GM12878 (cell line): ENCODE data around the gene SAPCD2. TPM values are rescaled to one million over a fixed set of nuclear protein-coding genes. Genes with fewer than 3 reads are reported as not detected.
A peak's percentile ranks its signal among the peaks of the same experiment; 100 is the strongest.

Experiments used
- BACH1 ChIP-seq: fragments of 450-650 bp; IDR thresholded peaks from 2 replicates; pipeline ENCODE4 v1.6.1; 2017; ENCODE audit warnings: mild to moderate bottlenecking, borderline replicate concordance
- BCLAF1 ChIP-seq: fragments of 450-650 bp; IDR thresholded peaks from 2 replicates; pipeline ENCODE4 v1.6.1; 2017; ENCODE audit warnings: antibody characterized with exemption, mild to moderate bottlenecking, moderate library complexity
- CBX3 ChIP-seq: fragments of 200-600 bp; sonication (generic); IDR thresholded peaks from 2 replicates; pipeline ENCODE4 v1.6.1; 2016; ENCODE audit warnings: low read depth, borderline replicate concordance
- CTCF ChIP-seq, 3 experiments: IDR thresholded peaks in 2 of 3; conservative IDR thresholded peaks in 1 of 3; 2 replicates each; pipeline ENCODE4 v1.5.1; 2011; ENCODE audit warnings: low read depth in 3 of 3, low read length in 3 of 3, mild to moderate bottlenecking in 3 of 3, control low read depth in 2 of 3, moderate library complexity in 2 of 3, inconsistent platforms in 1 of 3, mixed read lengths in 1 of 3; ENCODE audit not compliant: control insufficient read depth in 2 of 3, insufficient read depth in 1 of 3; ENCODE audit errors: extremely low read depth in 1 of 3
- E4F1 ChIP-seq: fragments of 450-650 bp; IDR thresholded peaks from 2 replicates; pipeline ENCODE4 v1.6.1; 2018; ENCODE audit warnings: borderline replicate concordance, mild to moderate bottlenecking; ENCODE audit not compliant: partially characterized antibody
- EED ChIP-seq: sonication (generic); IDR thresholded peaks from 2 replicates; pipeline ENCODE4 v1.6.1; 2016; ENCODE audit warnings: antibody characterized with exemption, low read depth
- FOS ChIP-seq: IDR thresholded peaks from 3 replicates; pipeline ENCODE4 v1.6.1; 2011; ENCODE audit warnings: borderline replicate concordance; ENCODE audit not compliant: insufficient read length; ENCODE audit errors: extremely low read depth
- GABPA ChIP-seq: IDR thresholded peaks from 2 replicates; pipeline ENCODE4 v1.6.1; 2014; ENCODE audit warnings: antibody characterized with exemption, low read depth, mild to moderate bottlenecking, inconsistent platforms
- HDAC6 ChIP-seq: fragments of 200-600 bp; sonication (generic); IDR thresholded peaks from one replicate; pipeline ENCODE4 v1.8.0; 2017; ENCODE audit warnings: antibody characterized with exemption; ENCODE audit not compliant: unreplicated experiment
- HDGF ChIP-seq: fragments of 450-650 bp; IDR thresholded peaks from 2 replicates; pipeline ENCODE4 v1.6.1; 2016; ENCODE audit warnings: antibody characterized with exemption
- MYB ChIP-seq: fragments of 150-350 bp; IDR thresholded peaks from 2 replicates; pipeline ENCODE4 v1.6.1; 2014; ENCODE audit warnings: mild to moderate bottlenecking, low read depth, low read length, borderline replicate concordance
- NR2C2 ChIP-seq: IDR thresholded peaks from 2 replicates; pipeline ENCODE4 v1.6.1; 2011; ENCODE audit warnings: borderline replicate concordance, low read depth; ENCODE audit not compliant: control insufficient read depth, insufficient read length
- NR2F1 ChIP-seq: fragments of 450-650 bp; conservative IDR thresholded peaks from 2 replicates; pipeline ENCODE4 v1.6.1; 2017; ENCODE audit warnings: mild to moderate bottlenecking
- POU2F2 ChIP-seq: IDR thresholded peaks from 3 replicates; pipeline ENCODE4 v1.6.1; 2011; ENCODE audit warnings: low read depth, mild to moderate bottlenecking, low read length, borderline replicate concordance
- SKIL ChIP-seq: fragments of 450-650 bp; IDR thresholded peaks from 2 replicates; pipeline ENCODE4 v1.6.1; 2017; ENCODE audit warnings: mild to moderate bottlenecking, low read depth, inconsistent platforms; ENCODE audit not compliant: poor library complexity, severe bottlenecking
- STAT1 ChIP-seq: fragments of 450-650 bp; conservative IDR thresholded peaks from 2 replicates; pipeline ENCODE4 v1.6.1; 2014; ENCODE audit warnings: antibody characterized with exemption, mild to moderate bottlenecking
- TCF7 ChIP-seq: IDR thresholded peaks from 2 replicates; pipeline ENCODE4 v1.6.1; 2014; ENCODE audit warnings: antibody characterized with exemption, borderline replicate concordance
- YY1 ChIP-seq: IDR thresholded peaks from 2 replicates; pipeline ENCODE4 v1.6.1; 2011; ENCODE audit warnings: low read depth, mild to moderate bottlenecking, low read length
- ZNF207 ChIP-seq: fragments of 450-650 bp; IDR thresholded peaks from 2 replicates; pipeline ENCODE4 v1.6.1; 2014; ENCODE audit warnings: antibody characterized with exemption, mild to moderate bottlenecking, borderline replicate concordance
- polyA plus RNA-seq, 11 experiments: library from polyadenylated mRNA; depleted of rRNA in 4 of 11; unstranded in 6 of 11; stranded (reverse) in 5 of 11; fragments of >200 nt; fragmentation: Nextera tagmentation in 4 of 11; fragmentation: Illumina TruSeq in 1 of 11; extraction: Ambion mirVana in 4 of 11; extraction: Trizol in 1 of 11; gene quantifications; 1 replicate in 1 of 11; 2 replicates in 10 of 11; pipeline versions ENCODE4 v1.2.1 to v1.2.3, GENCODE V29; 2011 to 2016; ENCODE audit warnings: inconsistent platforms in 2 of 11, missing spikeins in 2 of 11, low read depth in 1 of 11
- total RNA-seq, 4 experiments: library from RNA; depleted of rRNA in 3 of 4; stranded (reverse); fragments of >200 nt in 3 of 4; fragmentation: Illumina TruSeq in 1 of 4; extraction: Trizol in 1 of 4; gene quantifications; 2 replicates each; pipeline versions ENCODE4 v1.2.1 to v1.2.3, GENCODE V29; 2013 to 2021

SAPCD2 gene
- total and polyA plus RNA-seq, 10 of the 15 experiments (the other 5 are each of a cell fraction or from before 2014, with no cell fraction given), result 1.6 to 35.2 (median 7.2) TPM

GRCh38 chr9:137095664-137096517, 25.5 kb upstream of the SAPCD2 start (continued):
- TF ChIP-seq SKIL, result peak; percentile 70
- peak; percentile 24; the same call in 1 of the 2 replicates for TF ChIP-seq BACH1
- no peak for TF ChIP-seq FOS
- TF ChIP-seq CTCF (IDR thresholded peaks at IDR 0.05 in 2 of 3, conservative IDR thresholded peaks at IDR 0.05 in 1 of 3; ENCODE audit: control insufficient read depth in 2 of 3, extremely low read depth in 1 of 3, insufficient read depth in 1 of 3, low read depth in 3 of 3, low read length in 3 of 3), result peak; percentile 63 to 84 (median 67)
- TF ChIP-seq E4F1, result no peak
- TF ChIP-seq HDGF, result peak; percentile 78; the same call in 1 of the 2 replicates
- TF ChIP-seq YY1, result peak; percentile 62; the same call in 1 of the 2 replicates
- 0 out of 2 replicates have a peak, but pooled peaks have one; percentile 28 for TF ChIP-seq STAT1
- TF ChIP-seq EED, result peak; percentile 71
- peak; percentile 41; the same call in 1 of the 3 replicates for TF ChIP-seq POU2F2
- TF ChIP-seq BCLAF1, result no peak
- TF ChIP-seq HDAC6, result no peak
- peak; percentile 33; the same call in 1 of the 2 replicates for TF ChIP-seq ZNF207
- no peak for TF ChIP-seq NR2C2
- TF ChIP-seq MYB, result no peak
- no peak for TF ChIP-seq CBX3
- peak; percentile 93 for TF ChIP-seq NR2F1
- no peak; the same call in 1 of the 2 replicates for TF ChIP-seq TCF7
- no peak for TF ChIP-seq GABPA
